G401 (cell line): ENCODE results near the gene NHSL2. TPM values are rescaled to one million over a fixed set of nuclear protein-coding genes. Genes with fewer than 3 reads are reported as not detected.

Source experiments
- DNase-seq: peaks from one replicate; pipeline ENCODE4 v3.0.0-alpha.2; 2015; ENCODE audit warnings: low spot score
- in situ Hi-C: cut with HindIII; loops from 2 replicates; pipeline ENCODE4 v1.10.0; 2016; ENCODE audit warnings: low sequenced_read_pairs, mixed read lengths
- total RNA-seq: library from RNA; depleted of rRNA; stranded (reverse); fragments of >200 nt; shearing (Covaris generic); gene quantifications from 2 replicates; pipeline ENCODE4 v1.2.3, GENCODE V29; 2014

The NHSL2 gene
- total RNA-seq, 1 experiment from 2014 or later, result 0.61 TPM

DNA sequence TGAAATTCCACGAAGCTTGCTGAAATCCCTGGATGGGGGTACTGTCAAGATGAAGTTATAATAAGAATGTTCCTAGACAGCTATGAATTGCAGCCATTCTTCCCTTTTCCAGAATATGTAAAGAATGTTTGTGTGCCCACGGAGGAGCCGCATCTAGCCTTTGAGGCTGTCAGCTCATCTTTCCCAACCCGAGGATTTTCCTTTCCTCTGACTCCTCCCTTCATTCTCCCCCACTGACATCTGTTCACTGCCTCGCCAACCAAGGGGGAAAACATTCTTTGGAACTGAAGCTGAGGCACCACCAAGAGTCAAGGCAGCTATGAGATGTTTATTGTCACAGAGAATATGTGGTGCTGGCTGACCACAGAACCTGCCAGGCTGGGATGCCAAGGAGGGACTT, 8.8 kb downstream of the NHSL2 start:
- in situ Hi-C loops, result no loop called here

DNA sequence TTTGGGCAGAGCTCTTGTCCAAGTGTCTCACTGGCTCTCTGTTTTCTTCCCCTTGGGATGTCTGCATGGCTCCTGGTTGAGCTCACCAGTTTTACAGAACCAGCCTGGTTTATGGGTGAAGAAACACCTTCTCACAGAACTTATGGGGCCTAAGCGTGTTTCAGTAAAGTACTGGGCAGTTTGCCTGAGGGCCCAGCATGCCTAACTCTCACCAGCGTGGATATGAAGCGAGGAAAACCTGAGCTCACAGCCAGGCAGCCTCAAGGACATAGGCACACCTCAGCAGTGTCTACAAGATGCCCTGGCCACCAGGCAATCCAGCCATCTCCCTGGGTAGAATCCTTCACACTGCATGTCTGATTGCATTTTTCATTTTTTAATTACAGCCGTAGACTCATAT, 9.2 kb downstream of the NHSL2 start:
- in situ Hi-C loops, result no loop called here
- DNase-seq, result peak; percentile 72

More for the DNA sequence above, 8.8 kb downstream of the NHSL2 start:
- peak; percentile 58 for DNase-seq

DNA sequence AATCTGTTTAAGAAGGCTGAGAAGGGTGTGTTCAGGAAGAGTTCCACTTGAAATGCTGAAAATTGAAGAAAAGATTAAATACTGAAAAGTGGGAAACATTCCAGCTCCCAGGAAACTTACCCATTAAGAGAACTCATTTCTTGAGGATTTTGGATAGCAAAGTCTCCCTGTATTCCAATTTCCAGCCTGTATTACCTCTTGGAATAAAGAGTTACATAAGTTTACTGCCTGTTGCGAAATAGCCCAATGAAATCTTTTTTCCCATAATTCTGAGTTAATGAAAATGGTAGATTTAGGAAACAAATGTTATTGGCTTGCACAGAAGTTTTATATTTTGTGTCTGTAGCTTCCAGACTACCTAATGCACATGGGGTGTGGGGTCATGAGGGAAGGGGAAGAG, 12.0 kb downstream of the NHSL2 start:
- in situ Hi-C loops, result no loop called here
- DNase-seq, result no peak

DNA sequence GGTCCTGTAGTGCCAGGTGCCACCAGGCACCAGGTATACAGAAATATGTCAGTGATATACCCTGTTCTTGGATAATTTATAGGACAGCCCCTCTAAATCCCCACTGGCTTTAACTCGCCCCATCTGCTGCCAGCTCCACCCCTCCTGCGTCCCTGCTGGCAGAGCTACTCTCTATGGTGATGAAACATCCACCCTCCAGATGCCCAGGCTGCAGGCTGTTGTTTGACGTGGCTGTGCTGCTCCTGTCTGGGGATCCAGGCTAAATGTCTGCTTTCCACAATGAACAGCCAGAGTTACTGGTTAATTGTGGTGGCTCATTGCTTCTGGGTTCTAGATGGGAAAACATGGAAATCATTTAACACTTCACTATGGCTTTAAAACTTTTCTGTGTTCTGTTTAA, 12.9 kb downstream of the NHSL2 start:
- no peak for DNase-seq
- in situ Hi-C loops, result no loop called here

DNA sequence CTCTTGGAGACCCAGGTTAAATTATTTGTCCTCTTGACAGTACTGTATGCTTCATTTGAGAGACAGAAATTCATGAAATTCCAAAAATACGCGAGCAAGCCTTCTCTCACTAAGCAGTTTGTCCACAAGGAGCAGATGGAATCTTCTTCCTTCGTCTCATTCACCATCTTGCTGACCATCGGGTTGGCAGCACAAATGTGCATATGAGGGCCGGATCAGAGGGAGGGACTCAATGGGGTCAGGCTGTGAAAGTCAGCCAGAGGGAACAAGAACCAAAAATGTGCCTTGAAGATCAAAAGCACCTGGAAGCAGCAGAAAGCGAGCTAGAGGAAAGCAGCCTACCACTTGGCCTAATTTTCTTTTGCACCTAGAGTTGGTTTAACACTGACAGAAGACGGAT, 16.4 kb downstream of the NHSL2 start:
- DNase-seq, result peak; percentile 67
- in situ Hi-C loops, result no loop called here

DNA sequence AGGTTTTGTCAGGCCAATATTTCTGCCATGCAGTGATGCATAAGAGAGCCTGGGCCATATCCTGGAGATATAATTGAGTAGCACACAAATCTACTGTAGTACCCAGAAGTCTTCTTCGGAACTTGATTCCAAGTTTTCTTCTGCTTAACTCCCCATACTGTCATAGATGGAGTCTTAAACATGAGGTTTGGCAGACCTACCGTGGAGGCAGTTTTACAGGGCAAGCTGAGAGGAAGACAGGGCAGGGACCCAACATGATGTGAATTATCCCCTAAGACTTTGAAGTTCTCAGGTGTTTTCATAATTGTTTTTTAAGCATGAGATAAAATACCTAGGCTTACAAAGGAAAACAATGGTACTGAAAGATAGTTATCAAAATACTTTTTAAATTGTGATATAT, 18.2 kb downstream of the NHSL2 start:
- in situ Hi-C loops, result no loop called here
- DNase-seq, result no peak

DNA sequence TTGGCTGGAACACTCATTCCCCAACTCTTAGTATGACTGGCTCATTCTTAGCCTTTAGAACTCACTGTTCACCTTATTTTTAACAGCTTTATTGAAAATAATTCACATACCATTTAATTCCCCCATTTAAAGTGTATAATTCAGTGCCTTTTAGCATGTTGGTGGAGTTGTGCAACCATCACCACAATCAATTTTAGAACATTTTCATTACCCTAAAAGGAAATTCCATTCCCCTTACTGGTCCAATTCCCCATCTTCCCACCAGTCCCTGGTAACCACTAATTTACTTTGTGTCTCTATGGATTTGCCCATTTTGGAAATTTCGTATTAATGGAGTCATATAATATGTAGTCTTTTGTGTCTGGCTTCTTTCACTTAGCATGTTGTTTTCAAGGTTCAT, 19.7 kb downstream of the NHSL2 start:
- DNase-seq, result no peak
- in situ Hi-C loops, result no loop called here

DNA sequence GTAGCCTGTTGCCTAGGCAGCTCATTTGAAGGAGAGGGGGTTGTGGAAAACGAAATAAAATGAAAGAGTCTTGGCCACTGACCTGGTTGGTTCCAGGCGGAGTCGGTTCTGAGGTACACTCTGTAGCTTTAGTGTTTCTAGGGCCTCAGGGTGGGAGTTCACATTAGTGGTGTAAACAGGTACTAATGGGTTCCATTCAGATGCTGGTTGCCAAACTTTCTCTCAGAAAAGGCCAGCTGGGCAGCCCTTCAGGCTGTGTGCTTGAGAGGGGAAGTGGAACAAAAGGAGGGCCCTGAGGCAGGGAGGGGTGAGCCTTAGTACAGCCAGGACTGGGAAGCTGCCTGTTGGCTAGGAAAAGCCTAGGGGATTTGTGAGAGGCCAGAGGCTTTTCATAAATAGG, 24.8 kb downstream of the NHSL2 start:
- in situ Hi-C loops, result no loop called here
- DNase-seq, result peak; percentile 77

DNA sequence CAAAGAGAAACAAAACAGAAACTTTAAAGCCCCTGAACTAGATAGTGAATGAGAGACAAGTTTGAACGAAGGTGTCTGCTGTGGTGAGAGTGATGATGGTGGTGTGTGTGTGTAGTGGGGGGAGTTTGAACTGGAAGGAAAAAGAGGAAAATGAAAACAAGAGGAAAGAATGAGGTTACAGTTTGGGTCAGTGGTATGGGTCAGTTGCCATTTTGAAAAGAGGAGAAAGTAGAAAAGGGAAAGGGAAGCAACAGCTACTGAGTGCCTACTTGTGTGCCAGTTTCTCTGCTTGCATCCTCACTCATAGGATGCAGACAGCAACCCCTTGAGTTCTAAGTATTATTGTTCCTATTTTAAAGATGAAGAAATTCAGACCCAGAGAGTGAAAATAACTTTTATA, 26.0 kb downstream of the NHSL2 start:
- in situ Hi-C loops, result no loop called here
- DNase-seq, result no peak

DNA sequence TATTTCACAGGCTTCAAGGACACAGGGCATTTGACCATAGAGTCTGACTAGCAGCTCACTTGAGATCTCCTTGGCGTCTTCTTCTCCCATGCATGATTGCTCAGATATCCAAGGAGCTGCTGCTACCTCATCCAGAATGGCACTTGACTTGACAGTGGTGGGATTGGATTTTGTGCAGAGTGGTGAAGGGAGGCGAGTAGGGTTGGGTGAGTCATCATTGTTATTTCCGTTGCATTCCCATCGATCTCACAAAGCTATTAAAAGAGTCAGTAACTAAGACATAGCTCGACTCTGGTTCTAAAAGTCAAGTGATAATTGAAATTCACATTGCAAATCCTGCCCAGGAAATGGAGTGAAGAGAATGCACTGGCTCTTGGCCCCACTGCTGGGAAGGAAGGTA, 27.7 kb downstream of the NHSL2 start:
- no peak for DNase-seq
- in situ Hi-C loops, result no loop called here

DNA sequence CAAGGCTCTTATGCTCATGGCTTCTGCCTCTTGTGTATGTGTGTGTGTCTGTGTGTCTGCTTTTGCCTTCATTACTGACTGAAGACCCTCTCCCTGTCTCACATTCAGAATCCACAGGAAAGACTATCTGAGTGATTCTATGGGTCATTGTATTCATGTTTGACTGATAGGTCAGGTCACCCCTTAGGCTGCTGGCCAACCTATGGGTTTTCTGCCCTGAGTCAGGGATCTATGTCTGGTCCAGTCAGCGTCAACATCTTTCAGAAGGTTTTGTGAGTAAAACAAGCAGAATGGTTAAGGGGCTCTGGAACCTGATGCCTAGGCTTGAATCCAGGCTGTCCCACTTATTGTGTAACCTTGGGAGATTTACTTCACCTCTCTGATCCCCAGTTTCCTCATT, 30.5 kb downstream of the NHSL2 start:
- DNase-seq, result no peak
- in situ Hi-C loops, result no loop called here

DNA sequence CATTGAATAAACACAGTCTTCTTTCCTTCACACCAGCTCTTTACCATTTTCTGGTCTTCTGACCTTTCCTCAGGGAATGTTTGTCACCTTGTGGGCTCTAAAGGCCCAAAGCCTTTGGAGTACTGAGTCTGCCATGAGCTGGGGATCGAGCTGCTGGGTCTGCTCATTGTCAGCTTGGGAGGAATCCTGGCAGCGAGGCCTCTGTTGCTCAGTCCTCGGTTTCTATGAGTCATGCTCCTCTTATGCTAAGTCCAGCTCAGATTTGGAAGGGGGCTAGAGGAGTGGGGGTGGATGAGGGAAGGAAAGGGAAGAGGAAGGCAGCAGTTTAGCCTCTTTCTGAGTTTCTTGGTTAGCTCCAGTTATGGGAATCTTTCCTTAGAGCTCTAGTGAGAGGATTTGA, 31.1 kb downstream of the NHSL2 start:
- no peak for DNase-seq
- in situ Hi-C loops, result no loop called here

DNA sequence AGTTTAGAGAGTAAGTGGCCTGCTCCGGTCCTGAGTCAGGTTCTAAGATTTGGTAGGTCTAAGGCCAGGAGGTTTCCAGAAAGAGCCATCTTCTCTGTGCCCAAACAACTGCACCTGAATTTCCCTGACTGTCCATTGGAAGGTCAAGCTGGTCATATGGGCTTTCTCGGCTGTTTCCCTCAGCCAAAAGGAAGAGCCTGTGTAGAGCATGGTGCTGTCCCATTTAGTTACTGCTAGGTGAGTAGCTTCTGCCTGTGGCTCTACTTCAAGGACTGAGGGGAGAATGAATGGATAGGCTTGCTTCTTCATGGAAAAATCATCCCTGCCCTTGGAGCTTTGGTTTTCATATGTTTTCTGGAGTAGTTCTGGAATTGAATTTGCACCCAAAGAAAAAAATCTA, 33.7 kb downstream of the NHSL2 start:
- DNase-seq, result peak; percentile 67
- in situ Hi-C loops, result no loop called here

DNA sequence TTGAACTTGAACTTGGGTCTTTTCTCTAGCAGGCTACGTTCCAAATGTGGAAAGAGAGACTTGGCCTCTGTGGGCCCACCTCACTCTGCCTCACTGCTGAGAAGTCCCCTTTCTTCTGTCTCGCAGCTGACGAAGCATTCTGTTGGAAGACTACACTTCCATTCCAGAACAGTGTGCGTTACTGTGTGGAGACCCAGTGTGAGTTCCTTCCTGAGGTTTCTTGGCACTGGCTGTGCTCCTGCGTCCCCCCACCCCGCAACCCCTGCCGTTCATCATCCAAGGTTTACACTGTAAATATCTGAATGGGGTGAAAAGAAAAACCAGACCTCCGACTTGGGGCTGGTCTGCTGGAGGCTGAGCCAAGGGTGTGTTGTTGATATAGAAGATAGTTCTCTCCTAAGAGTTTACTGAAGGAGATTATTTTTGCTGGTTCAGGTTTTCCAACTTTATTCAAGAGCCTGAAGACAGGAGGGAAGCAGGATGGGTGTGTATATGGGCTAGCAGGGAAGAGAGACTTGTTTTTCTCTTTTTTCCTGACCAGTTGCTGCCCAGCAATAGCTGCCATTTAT, 34.7 kb downstream of the NHSL2 start:
- in situ Hi-C loops, result no loop called here

DNA sequence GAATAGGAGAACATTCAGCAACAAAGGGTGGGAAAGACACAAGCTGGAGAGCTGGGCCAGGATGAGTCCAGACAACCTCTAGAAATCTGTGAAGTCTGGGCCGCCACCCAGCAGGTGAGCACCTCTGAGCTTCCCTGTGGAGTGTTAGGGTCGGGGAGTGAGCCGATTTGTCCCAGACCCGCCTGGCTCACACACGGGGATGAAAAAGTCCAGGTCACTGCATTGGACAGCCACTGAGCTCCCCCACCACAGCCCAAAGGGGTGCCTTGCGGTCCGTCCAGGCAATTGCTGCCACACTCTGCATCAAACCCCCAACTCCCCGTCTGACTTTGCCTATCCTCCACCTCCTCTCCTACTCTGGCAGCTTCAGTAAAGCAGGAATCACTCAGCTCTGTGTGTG, 38.7 kb downstream of the NHSL2 start:
- DNase-seq, result no peak

More for the DNA sequence above, 34.7 kb downstream of the NHSL2 start:
- no peak for DNase-seq

DNA sequence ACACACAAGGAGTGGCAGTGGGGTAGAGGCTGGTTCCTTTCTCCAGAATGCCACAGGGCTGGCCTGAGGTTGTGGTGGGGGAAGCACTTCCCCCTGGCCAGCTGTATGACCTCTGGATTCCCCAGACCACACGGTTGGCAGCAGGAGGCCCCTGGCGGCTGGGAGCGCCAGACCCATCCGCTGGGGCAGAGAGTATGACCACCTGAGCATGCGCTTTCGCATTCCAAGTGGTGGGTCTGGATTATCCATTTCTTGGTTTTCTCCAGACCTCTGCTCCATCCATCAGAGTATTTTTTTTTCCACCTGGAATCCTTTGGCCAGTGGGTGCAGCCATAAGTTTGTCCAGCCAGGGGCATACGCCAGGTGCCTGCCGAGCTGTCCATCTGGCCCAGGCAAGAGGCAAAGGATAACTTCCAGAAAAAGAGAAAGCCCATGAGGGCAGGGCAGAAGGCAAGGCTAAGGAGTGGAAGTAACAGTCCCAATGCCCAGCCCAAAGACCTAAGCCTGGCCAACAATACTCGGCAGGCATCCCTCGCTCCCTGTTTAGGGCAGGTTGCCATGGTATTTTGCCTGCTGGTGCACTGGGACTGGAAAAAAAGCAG, 39.3 kb downstream of the NHSL2 start:
- peak; percentile 95 for DNase-seq
- in situ Hi-C loops, result no loop called here

More for the DNA sequence above, 38.7 kb downstream of the NHSL2 start:
- in situ Hi-C loops, result no loop called here

DNA sequence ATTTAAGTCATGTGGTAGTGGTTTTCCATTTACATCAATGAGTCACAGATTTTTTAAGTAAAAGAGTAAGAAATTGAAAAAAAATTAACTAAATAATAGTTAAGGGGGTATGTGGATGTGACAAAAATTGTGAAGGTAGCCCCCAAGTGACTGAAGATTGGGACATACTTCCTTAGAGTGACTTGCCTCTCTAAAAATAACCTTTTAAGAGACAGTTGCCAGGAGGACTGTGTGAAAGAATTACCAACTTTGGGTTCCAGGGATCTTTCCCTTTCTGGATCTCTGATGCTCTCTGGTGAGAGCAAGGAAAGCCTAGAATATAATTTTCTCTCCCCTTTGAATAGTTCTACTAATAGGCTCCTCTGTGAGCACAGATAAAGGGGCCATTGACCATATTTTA, 42.7 kb downstream of the NHSL2 start:
- DNase-seq, result no peak
- in situ Hi-C loops, result no loop called here

DNA sequence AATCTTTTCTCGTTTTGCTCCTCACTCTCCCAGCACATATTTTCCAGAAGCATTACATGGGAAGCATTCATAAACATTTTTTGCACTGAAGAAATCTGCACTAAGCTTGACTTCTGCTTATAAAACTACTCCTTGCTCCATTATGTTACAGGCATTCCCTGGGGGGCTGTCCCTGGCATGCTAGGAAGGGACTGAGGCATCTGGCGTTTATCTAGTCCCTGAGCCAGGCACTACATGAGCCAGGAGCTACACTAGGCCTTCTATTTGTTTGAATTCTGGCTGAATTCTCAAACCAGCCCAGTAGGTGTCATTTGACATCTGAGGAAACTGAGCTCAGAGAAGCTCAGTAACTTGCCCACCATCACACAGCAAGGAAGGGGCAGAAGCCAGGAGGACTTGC, 43.3 kb downstream of the NHSL2 start:
- DNase-seq, result peak; percentile 81
- in situ Hi-C loops, result no loop called here

DNA sequence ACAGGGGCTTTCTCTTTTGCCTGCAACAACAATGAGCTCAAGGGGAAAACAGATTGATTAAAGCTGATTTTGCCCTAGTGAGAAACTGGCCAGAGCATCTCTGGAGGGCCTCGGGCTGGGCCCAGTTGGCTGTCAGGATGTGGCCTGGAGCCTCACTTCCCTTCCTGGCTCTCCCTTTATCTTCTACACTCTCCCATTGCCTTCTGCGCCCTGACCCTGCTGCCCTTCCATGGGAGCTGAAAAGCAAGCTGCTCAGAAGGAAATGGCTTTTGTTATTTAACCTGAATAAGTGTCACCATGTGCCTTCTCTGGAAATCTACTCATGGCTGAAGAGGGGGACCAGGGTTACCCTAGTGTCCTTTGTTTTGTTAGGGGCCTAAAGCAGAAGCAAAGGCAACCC, 43.8 kb downstream of the NHSL2 start:
- in situ Hi-C loops, result no loop called here
- DNase-seq, result no peak

DNA sequence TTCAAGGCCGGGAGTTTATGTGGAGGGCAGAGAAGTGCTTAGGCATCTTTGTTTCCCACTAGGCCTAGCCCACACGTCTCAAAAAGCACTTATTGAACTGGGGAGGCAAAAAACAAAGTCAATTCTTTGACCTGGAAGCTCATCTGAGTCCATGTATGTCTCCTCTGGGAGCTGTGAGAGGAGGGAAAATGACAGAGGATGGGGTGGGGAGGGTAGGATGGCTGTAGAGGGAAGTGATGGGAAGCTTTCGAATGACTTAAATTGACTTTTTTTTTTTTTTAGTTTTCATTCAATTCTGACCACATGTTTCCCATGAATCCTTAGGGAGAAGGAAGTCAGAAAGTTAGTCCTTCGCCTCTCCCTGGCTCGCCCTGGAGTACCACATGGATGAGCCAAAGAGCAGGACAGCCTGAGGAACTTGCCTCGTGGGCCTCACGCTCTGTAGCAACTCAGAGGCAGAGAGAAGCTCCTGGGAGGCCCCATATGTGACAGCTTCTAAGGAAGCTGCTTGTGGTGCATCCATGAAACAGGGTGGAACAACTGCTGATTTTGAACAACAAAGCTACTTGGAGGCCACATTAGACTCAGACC, 45.0 kb downstream of the NHSL2 start:
- in situ Hi-C loops, result no loop called here
- no peak for DNase-seq

DNA sequence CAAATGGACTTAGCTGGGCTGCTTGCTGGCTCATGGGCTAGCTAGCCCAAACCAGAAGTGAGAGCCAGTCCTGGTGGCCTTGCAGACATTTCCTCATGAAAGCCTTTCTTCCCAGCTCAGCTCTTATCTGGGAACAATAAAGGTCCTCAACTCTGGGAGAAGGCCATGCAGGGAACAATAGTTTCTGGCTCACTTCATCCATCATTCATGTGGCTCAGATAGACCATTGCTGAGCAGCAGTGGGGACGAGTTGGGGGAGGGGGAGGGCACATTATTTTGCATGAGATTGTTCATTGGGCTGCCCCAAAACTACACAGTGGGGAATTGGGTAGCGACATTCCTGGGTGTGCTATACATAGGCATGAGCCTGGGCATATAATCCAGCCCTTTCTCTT, 47.6 kb downstream of the NHSL2 start:
- in situ Hi-C loops, result no loop called here

More for the DNA sequence above, 47.6 kb downstream of the NHSL2 start:
- DNase-seq, result no peak
